Skeletal muscle cell (primary cell): Measurements from ENCODE around the gene NOXA1.
"Not testable (repeated sequence)": the region's sequence is repeated elsewhere in the genome, so short reads cannot be mapped to it uniquely, and the experiment has no call there.

Source experiments
- DNase-seq: peaks from one replicate; pipeline ENCODE4 v3.0.0-alpha.2; 2010; ENCODE audit warnings: low read depth
- H3K4me3 ChIP-seq: 2 replicates; pipeline ENCODE4 v1.5.1; 2011; ENCODE audit warnings: low read depth, mild to moderate bottlenecking, control low read depth, low read length, moderate library complexity

NOXA1 gene, protein sequence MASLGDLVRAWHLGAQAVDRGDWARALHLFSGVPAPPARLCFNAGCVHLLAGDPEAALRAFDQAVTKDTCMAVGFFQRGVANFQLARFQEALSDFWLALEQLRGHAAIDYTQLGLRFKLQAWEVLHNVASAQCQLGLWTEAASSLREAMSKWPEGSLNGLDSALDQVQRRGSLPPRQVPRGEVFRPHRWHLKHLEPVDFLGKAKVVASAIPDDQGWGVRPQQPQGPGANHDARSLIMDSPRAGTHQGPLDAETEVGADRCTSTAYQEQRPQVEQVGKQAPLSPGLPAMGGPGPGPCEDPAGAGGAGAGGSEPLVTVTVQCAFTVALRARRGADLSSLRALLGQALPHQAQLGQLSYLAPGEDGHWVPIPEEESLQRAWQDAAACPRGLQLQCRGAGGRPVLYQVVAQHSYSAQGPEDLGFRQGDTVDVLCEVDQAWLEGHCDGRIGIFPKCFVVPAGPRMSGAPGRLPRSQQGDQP

DNA sequence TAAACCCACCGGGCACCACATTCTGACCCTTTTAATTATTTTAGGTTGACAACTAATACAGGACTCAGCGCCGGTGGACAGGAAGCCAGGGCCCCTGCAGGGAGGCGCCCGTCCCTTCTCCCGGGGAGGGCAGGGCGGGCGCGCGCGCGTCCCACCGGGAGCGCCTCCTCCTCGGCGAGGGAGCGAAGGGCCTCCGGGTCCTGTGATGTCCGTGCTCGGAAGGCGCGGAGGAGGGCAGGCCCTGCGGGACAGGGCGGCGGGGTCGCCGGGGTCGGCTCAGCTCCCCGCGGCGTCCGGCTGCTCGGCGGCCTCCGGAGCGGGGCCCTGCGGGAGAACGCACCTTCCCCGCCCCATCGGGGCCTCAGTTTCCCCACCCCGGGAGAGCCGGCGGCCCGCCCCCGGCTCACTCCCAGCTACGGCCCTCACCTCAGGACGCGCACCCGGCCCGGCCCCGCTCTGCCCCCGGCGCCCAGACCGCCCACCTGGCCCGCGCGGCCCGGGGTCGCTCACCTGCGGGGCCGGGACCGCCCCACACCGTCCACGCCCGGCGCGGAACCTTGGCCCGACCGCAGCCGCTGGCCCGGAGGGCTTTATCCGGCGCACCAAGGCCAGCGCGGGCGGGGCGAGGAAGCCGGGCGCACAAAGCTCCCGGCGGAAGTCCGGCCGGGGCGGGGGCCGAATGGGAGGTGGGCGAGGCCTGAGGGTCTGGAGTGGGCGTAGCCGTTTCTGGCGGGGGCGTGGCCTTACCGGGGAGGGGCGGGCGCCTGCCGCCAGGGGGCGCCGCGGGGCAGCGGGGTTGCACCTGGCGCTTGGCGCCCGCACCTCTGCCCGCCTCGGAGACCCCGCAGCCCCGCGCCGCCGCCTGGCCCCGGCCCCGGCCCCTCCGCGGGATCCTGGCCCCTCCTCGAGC is at the start of gene NOXA1, which contains the start of gene EXD3:
TSS of gene NOXA1 (plus strand) at position 790 of the 910 bp plus-strand sequence. CDS start 137 bp downstream, outside the sequence.
TSS of gene EXD3 (minus strand) at position 559 of the 910 bp plus-strand sequence. CDS start 27,805 bp downstream, outside the sequence.
- H3K4me3 ChIP-seq: peak within 1 kb of the TSS; percentile 79
- peak; percentile 56 for DNase-seq

DNA sequence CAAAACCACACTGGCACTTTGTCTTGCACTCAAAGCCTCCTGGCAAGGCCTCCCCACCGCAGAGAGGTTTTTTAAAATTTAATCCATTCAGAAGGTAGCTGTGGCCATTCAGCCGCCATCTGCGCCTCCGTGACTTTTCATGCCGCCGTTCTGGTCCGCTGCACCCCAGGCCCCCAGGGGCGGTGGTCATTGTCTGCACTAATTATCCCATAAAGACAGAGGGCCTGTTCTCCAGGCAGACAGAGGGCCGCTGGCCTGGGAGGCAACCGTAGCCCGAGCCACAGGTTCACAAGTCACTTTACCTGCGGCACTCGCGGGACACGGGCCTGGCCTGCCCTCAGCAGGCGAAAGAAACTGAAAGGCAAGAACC is 49.6 kb upstream of the NOXA1 start:
- H3K4me3 ChIP-seq: no peak overlapping the region
- no peak for DNase-seq

DNA sequence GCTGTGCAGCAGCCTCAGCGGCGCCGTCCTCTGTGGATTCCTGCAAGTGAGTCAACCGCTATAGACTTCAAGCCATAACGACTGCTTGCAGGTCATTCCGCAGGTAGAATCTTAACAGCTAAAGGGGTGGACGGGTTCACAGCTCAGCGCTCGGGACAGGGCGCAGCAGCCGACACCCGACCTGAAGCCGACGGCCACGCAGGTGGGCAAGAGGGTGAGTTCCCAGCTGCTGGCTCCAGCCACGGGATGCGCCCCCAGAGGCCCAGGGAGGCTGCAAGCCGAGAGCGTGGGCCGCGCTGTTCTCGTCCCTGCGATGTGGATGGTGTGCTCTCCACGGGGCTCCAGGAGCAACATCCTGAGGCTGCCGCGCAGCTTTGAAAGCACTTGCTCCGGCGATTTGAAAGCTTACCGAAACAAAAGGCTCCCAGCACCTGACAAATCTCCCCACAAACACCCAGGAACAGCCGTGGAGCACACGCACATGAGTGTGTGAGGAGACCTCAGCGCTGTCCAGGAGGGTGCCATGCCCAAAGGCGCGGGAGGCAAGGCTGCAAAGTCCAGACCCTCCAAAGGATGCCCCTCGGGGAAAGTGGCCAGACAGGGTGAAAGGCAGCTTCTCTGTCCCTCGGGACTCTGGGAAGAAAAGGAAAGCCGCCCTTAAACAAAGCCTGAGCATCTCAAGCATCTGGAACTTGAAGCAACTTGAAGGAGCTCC is 48.9 kb upstream of the NOXA1 start:
- no peak for DNase-seq
- no peak overlapping the region for H3K4me3 ChIP-seq

DNA sequence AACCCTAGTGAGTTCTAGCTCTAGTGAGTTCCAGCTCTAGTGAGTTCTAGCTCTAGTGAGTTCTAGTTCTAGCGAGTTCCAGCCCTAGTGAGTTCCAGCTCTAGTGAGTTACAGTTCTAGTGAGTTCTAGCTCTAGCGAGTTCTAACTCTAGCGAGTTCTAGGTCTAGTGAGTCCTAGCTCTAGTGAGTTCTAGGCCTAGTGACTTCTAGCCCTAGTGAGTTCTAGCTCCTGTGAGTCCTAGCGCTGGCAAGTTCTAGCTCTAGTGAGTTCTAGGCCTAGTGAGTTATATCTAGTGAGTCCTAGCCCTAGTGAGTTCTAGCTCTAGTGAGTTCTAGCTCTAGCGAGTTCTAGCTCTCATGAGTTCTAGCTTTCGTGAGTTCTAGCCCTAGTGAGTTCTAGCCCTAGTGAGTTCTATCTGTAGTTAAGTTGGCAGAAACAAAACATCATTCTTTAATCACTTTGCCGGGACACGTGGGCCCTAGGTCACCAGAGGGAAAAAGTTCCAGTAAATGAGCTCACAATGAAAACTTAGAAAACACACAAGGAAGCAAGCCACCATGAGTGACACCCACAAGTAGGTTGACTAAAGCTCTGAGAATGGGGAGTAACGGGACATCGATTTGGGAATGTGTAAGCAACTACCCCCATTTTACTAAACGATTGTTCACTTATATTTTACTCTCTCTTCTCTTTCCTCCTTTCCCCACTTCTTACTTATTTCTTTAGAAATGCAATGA is 47.7 kb upstream of the NOXA1 start:
- DNase-seq: no peak
- H3K4me3 ChIP-seq: no peak overlapping the region

DNA sequence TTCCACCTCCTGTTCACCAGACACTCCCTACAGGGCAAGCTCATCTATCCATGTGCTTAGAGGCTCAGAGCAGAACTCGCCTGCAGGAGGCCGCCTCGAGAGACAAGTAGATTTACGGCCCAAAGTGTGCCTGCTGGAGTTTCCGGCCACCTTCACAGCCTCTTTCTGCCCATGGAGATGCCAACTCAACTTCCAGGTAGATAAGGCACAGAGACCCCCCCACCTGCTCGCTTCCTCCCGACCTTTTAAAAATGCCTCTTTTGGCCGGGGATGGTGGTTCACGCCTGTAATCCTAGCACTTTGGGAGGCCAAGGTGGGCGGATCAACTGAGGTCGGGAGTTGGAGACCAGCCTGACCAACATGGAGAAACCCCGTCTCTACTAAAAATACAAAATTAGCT is 46.8 kb upstream of the NOXA1 start:
- no peak overlapping the region for H3K4me3 ChIP-seq
- DNase-seq: no peak

DNA sequence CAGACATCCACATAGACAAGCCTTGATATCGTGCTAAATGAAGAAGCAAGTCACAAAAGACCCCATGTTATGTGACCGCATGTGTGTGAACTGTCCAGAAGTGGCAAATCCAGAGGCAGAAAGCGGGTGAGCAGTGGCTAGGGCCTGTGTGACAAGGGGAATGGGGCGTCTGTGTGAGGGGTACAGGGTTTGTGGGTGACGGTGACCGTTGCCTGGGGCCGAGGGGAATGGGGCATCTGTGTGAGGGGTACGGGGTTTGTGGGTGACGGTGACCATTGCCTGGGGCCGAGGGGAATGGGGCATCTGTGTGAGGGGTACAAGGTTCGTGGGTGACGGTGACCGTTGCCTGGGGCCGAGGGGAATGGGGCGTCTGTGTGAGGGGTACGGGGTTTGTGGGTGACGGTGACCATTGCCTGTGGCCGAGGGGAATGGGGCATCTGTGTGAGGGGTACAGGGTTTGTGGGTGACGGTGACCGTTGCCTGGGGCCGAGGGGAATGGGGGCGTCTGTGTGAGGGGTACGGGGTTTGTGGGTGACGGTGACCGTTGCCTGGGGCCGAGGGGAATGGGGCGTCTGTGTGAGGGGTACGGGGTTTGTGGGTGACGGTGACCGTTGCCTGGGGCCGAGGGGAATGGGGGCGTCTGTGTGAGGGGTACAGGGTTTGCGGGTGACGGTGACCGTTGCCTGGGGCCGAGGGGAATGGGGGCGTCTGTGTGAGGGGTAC is 44.3 kb upstream of the NOXA1 start:
- not testable (repeated sequence) for H3K4me3 ChIP-seq, DNase-seq

DNA sequence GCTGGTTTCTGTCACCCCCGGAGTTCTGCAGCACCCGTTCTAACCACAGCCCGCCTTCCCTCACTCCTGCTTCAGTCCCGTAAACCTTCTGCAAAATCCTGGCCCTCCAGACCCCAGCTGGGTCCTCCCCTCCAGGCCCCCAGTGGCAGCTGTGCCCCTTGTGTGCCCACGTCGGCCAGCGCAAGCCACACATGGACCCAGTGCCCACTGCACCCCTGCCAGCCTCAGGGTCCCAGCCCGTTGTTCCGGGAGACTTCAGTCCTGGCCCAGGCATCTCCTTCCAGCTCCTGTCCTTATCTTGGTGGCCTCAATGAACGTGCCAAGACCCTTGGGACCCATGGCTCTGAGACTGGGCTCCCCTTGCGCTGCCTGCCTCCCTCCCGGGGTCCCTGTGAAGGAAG is 43.4 kb upstream of the NOXA1 start:
- no peak overlapping the region for H3K4me3 ChIP-seq
- no peak for DNase-seq

DNA sequence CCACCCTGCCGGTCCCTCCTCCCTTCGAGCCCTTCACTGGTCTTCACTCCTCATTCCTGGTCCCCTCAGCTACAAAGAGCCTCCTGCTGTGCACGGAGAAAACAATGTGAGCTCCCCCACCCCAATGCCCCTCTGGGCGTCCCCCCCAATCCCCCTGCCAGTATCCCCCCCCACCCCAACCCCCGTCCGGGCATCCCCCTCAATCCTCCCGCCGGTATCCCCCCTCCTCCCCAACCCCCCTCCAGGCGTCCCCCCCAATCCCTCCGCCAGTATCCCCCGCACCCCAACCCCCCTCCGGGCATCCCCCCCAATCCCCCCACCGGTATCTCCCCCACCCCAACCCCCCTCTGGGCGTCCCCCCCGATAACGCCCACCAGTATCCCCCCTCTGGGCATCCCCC is 43.0 kb upstream of the NOXA1 start:
- no peak for DNase-seq
- H3K4me3 ChIP-seq: no peak overlapping the region

DNA sequence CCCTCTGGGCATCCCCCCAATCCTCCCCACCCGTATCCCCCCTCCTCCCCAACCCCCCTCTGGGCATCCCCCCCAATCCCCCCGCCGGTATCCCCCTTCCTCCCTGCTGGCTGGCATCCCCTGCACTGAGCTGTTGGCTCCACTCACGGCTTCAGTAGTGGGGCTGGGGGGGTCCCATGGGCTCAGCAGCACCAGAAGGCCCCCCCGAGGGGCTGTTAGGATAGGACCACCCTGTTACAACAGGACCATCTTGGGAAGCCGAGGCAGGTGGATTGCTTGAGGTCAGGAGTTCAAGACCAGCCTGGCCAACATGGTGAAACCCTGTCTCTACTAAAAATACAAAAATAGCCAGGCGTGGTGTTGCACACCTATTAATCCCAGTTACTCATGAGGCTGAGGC is 42.6 kb upstream of the NOXA1 start:
- no peak for DNase-seq
- H3K4me3 ChIP-seq: no peak overlapping the region

DNA sequence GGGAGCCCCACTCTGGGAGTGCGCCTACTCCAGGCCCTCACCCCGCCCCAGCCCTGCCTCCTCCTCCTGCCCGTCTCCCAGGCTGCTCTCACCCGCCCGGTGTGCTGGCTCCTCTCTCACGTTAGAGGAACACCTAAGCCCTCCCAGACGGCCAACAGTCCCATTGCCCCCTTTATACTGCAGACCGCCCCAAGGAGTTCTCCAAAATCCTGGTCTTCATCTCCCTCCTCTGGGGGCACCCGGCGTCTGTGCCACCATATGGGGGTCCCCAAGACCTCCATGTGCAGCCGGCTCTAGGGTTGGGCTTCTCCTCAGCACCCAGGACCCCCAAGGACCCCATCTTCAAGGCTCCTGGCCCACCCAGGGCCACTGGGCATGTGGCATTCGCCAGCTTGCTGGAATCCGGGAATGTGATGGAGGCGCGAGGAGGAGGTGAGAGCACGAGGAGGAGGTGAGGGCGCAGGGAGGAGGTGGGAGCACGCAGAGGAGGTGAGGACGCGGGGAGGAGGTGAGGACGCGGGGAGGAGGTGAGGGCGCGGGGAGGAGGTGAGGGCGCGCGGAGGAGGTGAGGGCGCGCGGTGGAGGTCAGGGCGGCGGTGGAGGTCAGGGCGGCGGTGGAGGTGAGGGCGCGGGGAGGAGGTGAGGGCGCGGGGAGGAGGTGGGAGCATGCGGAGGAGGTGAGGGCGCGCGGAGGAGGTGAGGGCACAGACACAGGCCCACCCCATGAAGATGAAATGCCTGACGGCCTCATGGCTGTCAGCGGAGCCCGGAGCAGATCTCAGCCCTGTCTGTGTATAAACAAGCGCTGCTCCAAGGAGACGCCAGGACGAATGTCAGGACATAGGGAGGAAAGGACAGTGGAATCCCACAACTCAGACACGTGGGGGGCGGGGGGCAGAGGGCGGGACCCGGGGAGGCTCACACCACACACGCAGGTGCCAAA is 41.4 kb upstream of the NOXA1 start:
- no peak overlapping the region for H3K4me3 ChIP-seq
- no peak for DNase-seq

DNA sequence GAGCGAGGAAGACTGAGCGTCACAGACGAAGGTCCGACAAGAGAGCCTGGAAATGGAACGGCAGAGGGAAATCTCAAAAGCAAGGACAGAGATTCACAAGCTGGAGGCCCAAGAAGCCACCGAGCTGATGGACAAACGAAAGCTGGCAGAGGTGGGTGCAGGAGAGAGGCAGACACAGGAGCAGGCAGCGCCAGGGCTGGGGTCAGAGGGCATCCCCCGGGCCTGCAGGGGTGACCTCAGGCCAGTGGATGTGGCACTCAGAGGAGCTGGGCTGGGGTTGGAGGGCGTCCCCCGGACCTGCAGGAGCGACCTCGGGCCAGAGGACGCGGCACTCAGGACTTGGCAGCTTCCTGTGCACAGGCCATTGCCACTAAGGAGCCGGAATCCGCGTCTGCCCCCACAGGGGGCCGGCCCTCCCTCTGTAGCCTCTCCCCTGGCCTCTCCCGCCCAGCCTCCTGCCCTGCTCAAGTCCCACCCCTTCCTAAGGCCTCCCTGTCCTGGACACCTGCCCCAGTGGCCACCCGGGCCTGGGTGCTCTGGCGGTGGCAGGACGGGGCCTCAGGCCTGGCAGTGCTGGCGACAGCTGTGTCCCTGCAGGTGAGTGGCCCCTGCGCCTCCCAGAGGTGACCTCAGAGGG is 40.6 kb upstream of the NOXA1 start:
- no peak for DNase-seq
- H3K4me3 ChIP-seq: no peak overlapping the region

DNA sequence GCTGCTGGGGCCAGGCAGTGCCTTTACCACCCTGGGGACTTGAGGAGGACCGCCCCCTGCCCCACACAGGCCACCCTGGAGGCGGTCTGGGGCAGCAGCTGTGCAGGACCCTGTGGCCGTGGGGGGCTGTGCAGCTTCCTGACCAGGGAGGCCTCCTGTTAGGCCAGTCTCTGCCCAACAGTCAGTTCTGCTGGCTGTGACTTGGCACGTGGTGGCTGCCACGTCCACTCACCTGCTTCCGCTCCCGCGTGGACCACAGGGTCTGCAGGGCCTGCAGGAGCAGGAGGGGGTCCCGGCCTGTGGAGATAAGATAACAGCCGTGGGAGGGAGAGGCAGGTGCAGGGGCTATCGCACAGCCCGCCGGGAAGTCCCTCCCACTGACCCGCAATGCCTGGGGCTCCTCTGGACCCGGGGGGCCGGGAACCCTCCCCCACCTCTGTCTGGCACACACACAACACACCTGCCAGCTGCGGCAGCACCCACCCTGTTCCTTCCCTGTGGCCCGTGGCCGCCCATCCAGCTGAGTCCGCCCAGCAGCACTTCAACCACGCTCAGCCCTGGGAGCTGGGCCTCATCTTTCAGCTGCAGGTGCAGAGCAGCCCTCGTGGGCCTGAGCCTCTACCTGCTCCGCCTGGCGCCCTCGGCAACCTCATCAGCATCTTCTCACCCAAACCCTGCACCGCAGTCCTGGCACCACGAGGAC is 40.0 kb upstream of the NOXA1 start:
- no peak for DNase-seq
- H3K4me3 ChIP-seq: no peak overlapping the region

DNA sequence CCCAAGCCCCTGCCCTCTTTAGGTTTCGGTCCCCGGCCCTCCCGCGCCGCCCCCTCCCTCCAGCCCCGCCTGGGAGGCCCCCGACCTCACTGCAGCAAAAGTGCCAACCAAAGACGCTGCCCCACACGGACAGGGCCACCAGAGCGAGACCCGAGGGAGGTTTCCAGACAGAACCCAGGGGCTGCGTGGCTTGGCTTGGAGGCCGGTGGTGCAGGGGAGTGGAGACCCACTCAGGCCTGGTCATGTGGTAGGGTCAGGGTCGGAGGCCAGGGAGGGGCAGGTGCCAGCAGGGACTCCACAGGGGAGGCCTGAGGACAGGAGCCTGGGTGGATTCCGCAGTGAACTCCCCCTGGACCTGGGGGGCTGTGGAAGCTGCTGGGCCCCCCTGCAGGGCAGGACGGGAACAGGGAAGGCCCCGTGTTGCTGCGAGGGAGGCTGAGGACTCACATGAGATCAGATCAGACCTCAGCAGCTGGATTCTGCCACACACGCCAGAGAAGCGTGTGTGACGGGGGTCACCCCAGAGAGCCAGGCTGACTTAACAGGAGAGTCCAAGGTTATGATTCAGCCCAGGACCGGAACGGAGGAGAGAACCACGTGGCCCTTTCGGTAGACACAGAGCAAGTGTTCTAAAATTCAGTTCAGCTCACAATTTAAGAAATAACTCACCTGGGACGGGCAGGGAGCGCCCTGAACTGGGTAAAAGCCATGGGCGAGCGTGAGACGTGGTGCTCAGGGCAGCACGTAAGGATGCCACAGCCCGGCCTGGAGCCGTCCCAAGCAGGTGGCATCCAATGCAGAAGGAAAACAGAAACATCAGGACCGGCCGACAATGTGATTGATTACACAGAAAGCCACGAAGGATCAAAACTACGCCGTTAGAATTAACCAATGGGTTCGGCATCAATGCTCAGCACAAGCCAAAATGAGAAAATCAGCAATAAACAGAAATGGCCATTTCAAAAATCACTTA is 39.1 kb upstream of the NOXA1 start:
- DNase-seq: no peak
- no peak overlapping the region for H3K4me3 ChIP-seq

DNA sequence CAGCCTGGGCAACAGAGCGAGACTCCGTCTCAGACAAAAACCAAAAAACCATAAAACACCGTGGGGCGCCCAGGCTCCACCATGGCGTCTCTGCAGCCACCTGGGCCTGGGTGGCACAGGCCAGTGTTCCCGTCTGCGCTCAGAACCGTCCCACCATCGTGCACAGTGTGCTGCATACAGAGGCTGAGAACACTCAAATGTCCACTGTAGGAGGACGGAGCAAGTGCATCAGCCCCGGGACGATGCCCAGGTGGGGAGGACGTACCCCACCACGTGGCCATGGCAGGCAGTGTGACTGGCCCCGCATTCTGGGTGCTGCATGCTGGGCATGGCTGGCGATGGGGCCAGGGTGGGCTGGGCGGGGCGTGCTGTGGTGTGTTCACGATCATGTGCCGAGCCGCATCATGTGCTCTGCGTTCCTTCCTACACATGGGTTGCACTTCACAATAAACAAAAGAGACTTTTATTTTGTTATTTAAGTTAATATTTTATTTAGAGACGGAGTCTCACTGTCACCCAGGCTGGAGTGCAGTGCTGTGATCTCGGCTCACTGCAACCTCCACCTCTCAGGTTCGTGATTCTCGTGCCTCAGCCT is 38.0 kb upstream of the NOXA1 start:
- no peak for DNase-seq
- no peak overlapping the region for H3K4me3 ChIP-seq
